ENCODE data around the gene ABCF3. TPM values are rescaled to one million over a fixed set of nuclear protein-coding genes. Genes with fewer than 3 reads are reported as not detected.

The ABCF3 gene
- total RNA-seq, 3 donors from 2014 or later (not counting 1 experiment from before 2014, with no cell fraction given) = 128 to 168 (median 157) TPM

- H3K27ac ChIP-seq (ENCODE audit: low read length) = peak overlapping the region; percentile 74
- H3K4me1 ChIP-seq (ENCODE audit: control insufficient read depth, insufficient read depth, low read length) = peaks cover 28% of the 10 kb centered on the region
- no peaks in the 10 kb centered on the region for H3K27me3 ChIP-seq (ENCODE audit: control insufficient read depth, insufficient read depth, low read length)
- Mint-ChIP-seq H3K9me3 (no peaks in the 10 kb centered on the region), H3K27me3 (ENCODE audit: low read depth in 2 of 2) (no peaks in the 10 kb centered on the region), H3K27ac (peak overlapping the region; percentile 86 to 96), H3K36me3 (peaks cover 9% of the 10 kb centered on the region), H3K4me1 (peaks cover 36 to 40% of the 10 kb centered on the region in 2 donors), H3K4me3 (peak overlapping the region; percentile 97)
- no peaks in the 10 kb centered on the region for H3K9me3 ChIP-seq (ENCODE audit: control insufficient read depth, insufficient read depth, low read length)
- WGBS (ENCODE audit: insufficient coverage) = 4% methylated on average over 55 of the region's 55 CpGs
- intact Hi-C loops (cut with micrococcal nuclease) = loop anchor here (1.0 to 2.0 kb wide), 3 partner anchors 11 to 113 kb away; partner anchors contain the start of genes AP2M1, EEF1AKMT4 and PSMD2
- peak overlapping the region; percentile 81 for H3K4me3 ChIP-seq (ENCODE audit: low read length)
- H3K36me3 ChIP-seq (ENCODE audit: control insufficient read depth, insufficient read depth, low read length) = peaks cover 55% of the 10 kb centered on the region
- peak; percentile 99 to 100 for DNase-seq
- TF ChIP-seq, protein P1, sequence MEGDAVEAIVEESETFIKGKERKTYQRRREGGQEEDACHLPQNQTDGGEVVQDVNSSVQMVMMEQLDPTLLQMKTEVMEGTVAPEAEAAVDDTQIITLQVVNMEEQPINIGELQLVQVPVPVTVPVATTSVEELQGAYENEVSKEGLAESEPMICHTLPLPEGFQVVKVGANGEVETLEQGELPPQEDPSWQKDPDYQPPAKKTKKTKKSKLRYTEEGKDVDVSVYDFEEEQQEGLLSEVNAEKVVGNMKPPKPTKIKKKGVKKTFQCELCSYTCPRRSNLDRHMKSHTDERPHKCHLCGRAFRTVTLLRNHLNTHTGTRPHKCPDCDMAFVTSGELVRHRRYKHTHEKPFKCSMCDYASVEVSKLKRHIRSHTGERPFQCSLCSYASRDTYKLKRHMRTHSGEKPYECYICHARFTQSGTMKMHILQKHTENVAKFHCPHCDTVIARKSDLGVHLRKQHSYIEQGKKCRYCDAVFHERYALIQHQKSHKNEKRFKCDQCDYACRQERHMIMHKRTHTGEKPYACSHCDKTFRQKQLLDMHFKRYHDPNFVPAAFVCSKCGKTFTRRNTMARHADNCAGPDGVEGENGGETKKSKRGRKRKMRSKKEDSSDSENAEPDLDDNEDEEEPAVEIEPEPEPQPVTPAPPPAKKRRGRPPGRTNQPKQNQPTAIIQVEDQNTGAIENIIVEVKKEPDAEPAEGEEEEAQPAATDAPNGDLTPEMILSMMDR (IDR thresholded peaks at IDR 0.05) = no peak
- peak; percentile 94 to 97 (median 94) for ATAC-seq
Measured at GRCh38 chr3:184185461-184186183, 377 bp upstream of the ABCF3 start.

DNA sequence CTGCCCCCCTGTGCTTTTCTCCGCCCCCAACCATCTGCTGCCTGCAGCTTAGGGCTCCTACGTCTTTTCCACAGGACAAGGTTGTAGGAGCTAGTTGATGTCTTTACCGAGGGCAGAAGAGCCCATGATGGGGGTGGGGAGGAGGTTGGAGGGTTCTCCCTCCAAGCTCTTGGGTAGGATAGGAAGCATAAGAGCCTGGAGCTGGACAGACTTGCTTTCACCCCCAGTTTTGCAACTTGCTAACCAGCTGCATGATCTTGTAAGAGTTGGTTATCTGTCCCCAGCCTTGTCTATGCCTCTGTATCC, 856 bp downstream of the ABCF3 start:
- no peaks in the 10 kb centered on the region for H3K27me3 ChIP-seq (ENCODE audit: control insufficient read depth, insufficient read depth, low read length)
- ATAC-seq (no peak), DNase-seq (no peak)
- no peaks in the 10 kb centered on the region for H3K9me3 Mint-ChIP-seq
- TF ChIP-seq, protein P1 (IDR thresholded peaks at IDR 0.05) = no peak
- peak overlapping the region; percentile 74 for H3K27ac ChIP-seq (ENCODE audit: low read length)
- peak overlapping the region; percentile 97 for H3K4me3 Mint-ChIP-seq
- peak overlapping the region; percentile 81 for H3K4me3 ChIP-seq (ENCODE audit: low read length)
- H3K36me3 ChIP-seq (ENCODE audit: control insufficient read depth, insufficient read depth, low read length) = peaks cover 54% of the 10 kb centered on the region
- H3K9me3 ChIP-seq (ENCODE audit: control insufficient read depth, insufficient read depth, low read length) = no peaks in the 10 kb centered on the region
- no peaks in the 10 kb centered on the region for H3K27me3 Mint-ChIP-seq (ENCODE audit: low read depth in 2 of 2)
- H3K4me1 ChIP-seq (ENCODE audit: control insufficient read depth, insufficient read depth, low read length) = peaks cover 28% of the 10 kb centered on the region
- H3K4me1 Mint-ChIP-seq = peaks cover 36 to 40% of the 10 kb centered on the region in 2 donors
- 31% methylated on average over 3 of the region's 3 CpGs for WGBS (ENCODE audit: insufficient coverage)
- H3K27ac Mint-ChIP-seq = peak overlapping the region; percentile 86 to 96
- intact Hi-C loops (cut with micrococcal nuclease) = loop anchor here (1.0 to 2.0 kb wide), 2 partner anchors 13 to 112 kb away; partner anchors contain the start of genes AP2M1 and PSMD2
- peaks cover 9% of the 10 kb centered on the region for H3K36me3 Mint-ChIP-seq

DNA sequence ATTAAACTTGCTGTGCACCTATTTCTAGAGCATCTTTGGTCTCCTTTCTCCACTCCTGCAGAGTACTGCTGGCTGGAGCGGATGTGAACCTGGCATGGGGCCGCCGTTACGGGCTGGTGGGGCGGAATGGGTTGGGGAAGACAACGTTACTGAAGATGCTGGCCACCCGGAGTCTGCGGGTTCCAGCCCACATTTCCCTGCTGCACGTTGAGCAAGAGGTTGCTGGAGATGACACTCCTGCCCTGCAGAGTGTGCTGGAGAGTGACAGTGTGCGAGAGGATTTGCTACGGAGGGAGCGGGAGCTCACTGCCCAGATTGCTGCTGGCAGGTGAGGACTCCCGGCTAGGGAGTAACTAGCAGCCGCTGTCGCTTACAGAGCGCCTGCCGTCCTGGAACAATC, 2.1 kb downstream of the ABCF3 start:
- TF ChIP-seq, protein P1 (IDR thresholded peaks at IDR 0.05) = no peak
- H3K4me1 ChIP-seq (ENCODE audit: control insufficient read depth, insufficient read depth, low read length) = peaks cover 28% of the 10 kb centered on the region
- Mint-ChIP-seq H3K4me3 (peak overlapping the region; percentile 97), H3K36me3 (peaks cover 9% of the 10 kb centered on the region), H3K27ac (no peak overlapping the region), H3K27me3 (ENCODE audit: low read depth in 2 of 2) (no peaks in the 10 kb centered on the region), H3K4me1 (peaks cover 36 to 40% of the 10 kb centered on the region in 2 donors), H3K9me3 (no peaks in the 10 kb centered on the region)
- ATAC-seq (no peak), DNase-seq (no peak)
- 96% methylated on average over 17 of the region's 17 CpGs for WGBS (ENCODE audit: insufficient coverage)
- H3K9me3 ChIP-seq (ENCODE audit: control insufficient read depth, insufficient read depth, low read length) = no peaks in the 10 kb centered on the region
- no peak overlapping the region for H3K4me3 ChIP-seq (ENCODE audit: low read length)
- H3K36me3 ChIP-seq (ENCODE audit: control insufficient read depth, insufficient read depth, low read length) = peaks cover 53% of the 10 kb centered on the region
- no peaks in the 10 kb centered on the region for H3K27me3 ChIP-seq (ENCODE audit: control insufficient read depth, insufficient read depth, low read length)
- intact Hi-C loops (cut with micrococcal nuclease) = no loop called here
- H3K27ac ChIP-seq (ENCODE audit: low read length) = no peak overlapping the region
